Fibroblast of lung (primary cell): Measurements from ENCODE around the gene SUMF2.

Experiments used
- CTCF ChIP-seq, 2 donors: IDR thresholded peaks in 1 of 2; conservative IDR thresholded peaks in 1 of 2; 1 replicate in 1 of 2; 2 replicates in 1 of 2; pipeline ENCODE4 v1.5.1; 2011 to 2012; ENCODE audit warnings: low read length in 2 of 2, control low read depth in 1 of 2, inconsistent platforms in 1 of 2, low read depth in 1 of 2, mild to moderate bottlenecking in 1 of 2
- EZH2 ChIP-seq: IDR thresholded peaks from 2 replicates; pipeline ENCODE4 v1.5.1; 2012; ENCODE audit warnings: low read length, control low read depth, mild to moderate bottlenecking; ENCODE audit errors: missing control alignments

DNA sequence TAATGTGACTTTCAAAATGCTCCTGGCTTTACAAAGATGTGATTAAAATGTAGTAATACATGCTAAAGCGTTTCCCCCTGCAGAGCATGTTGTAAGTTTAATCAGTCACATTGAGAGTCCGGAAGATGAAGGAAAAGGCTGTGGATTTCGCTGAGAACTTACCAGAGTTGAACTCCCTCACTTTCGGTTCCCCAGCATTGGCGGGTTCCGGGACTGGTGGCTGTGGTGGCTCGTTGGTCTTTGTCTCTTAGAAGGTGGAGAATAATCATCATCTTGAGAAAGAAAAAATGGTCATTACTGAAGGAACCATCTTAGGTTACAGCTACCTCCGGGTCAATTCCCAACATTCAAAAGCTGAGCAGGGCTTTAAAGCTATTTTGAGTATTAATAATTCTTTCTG is 61.7 kb downstream of the SUMF2 start:
- TF ChIP-seq CTCF (conservative IDR thresholded peaks at IDR 0.05 in 1 of 2, IDR thresholded peaks at IDR 0.05 in 1 of 2; ENCODE audit: low read depth in 1 of 2, low read length in 2 of 2) (no peak), EZH2 (no peak)
